Hematopoietic multipotent progenitor cell treated with erythropoietin and hydrocortisone succinate and interleukin-3 and kit ligand, for 8 days (in vitro differentiated cells): Measurements from ENCODE around the gene RALY.
A peak's percentile ranks its signal among the peaks of the same experiment; 100 is the strongest.

Source experiments
- DNase-seq: peaks from one replicate; pipeline ENCODE4 v3.0.0-alpha.2; 2015

The RALY gene

DNA sequence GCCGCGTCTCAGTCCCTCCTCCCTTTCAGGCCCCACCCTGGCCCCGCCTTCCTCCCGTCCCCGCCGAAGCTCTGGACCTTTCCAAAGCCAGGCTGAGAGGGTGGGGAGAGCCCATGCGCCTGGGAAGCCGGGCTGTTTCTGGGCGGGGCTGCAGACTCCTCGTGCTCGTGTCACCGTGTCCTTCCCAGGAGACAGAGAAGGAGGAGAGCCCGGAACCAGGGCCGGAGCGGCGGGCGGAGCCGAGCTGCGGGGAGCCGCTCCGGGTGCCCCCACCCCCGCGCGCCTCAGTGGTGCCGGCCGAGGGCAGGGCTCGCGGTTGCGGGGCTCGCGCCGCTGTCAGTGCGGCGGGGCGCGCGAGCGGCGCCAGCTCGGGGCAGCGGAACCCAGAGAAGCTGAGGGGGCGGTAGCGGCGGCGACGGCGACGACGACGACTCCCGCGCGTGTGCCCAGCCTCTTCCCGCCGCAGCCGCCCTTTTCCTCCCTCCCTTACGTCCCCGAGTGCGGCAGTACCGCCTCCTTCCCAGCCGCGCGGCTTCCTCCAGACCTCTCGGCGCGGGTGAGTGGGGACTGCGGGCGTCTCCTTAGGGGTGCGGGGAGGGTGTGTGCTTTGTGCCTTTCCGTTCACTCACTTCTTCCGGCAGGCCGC, at the start of gene RALY:
Gene RALY (plus strand): TSS at position 336 of the 646 bp plus-strand sequence. CDS start 78,164 bp downstream, outside the sequence.
- peak; percentile 95 for DNase-seq

DNA sequence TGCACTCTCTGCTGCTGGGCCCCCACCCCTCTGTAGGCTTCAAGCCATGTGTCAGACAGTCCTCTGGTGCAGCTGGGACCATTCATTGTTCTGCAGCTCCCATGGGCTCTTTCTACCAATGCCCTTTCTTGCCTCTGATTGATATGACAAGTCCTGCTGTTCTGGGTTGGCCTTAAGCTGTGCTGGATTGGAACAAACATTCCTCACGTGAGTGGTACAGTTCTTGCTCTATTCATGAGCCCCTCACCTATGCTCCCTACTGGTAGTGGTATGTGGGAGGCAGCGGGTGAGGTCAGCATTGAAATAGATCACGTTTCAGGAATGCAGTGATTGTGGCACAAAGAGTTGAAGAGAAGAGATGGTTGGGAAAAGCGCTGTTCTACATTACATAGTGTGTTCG, 48.8 kb upstream of the RALY start:
- DNase-seq: no peak

DNA sequence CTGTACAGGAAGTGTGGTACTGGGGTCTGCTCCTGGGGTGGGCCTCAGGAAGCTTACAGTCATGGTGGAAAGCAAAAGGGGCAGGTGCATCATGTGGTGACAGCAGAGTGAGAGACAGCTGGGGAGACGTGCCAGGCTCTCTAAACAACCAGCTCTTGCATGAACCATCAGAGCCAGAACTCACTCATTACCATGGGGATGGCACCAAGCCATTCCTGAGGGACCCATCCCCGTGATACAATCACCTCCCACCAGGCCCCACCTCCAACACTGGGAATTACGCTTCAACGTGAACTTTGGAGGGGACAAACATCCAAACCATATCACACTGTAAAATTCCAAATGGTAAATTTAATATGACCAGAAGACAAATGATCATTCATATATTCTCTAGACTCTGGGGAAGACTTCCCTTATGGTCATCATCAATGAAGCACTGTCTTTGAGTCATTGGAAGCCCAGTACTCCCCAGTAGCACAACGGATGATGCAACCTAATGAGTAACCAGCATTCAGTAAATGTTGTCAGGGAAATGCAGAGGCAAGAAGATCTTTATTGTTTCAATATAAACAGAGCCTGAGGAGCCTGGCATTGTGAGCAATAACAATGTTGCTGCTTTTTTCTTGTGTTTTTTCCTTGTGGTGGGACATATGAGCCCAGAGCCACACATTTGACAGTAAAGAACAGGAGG, 48.2 kb upstream of the RALY start:
- DNase-seq: no peak

DNA sequence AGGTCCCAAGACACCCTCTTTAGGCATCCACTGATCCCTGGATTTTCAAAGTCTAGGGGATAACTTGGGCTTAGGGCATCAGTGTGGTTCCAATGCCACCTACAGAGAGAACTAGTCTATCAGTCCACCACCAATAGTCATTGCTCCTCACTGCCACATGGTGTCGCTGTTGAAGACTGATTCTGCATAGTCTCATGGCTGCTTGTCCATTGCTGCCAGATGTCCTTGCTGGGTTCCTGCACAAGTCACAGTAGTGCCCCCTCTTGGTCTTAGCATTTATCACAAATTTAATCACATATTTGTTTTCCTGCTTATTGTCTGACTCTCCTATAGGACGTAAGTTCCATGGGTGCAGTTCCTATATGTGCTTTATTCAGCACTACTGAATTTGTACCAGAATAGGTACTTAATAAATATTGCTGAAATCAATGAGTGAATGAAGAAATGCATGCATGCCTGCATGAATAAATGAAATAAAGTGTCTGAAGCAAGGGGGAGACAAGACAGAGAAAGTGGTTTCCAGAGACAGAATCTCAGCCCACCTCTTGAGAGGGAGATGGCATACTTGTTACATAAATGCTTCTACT, 45.9 kb upstream of the RALY start:
- DNase-seq: peak; percentile 81

DNA sequence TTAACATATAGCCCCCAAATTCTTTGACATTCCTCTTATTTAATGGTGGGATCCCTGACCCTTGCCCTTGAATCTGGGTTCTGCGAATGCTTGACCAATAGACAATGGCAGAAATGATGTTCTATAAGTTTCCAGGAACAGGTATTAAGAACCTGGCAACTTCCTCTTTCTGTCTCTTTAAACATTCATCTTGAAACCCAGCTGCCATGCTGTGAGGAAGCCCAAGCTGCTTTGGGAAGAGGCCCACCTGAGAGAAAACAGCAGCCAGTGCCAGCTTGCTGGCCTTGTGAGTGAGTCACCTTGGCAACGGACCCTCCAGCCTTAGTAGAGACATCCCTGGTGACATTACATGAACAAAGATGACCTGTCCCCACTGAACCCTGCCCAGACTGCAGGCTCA, 45.2 kb upstream of the RALY start:
- DNase-seq: no peak

DNA sequence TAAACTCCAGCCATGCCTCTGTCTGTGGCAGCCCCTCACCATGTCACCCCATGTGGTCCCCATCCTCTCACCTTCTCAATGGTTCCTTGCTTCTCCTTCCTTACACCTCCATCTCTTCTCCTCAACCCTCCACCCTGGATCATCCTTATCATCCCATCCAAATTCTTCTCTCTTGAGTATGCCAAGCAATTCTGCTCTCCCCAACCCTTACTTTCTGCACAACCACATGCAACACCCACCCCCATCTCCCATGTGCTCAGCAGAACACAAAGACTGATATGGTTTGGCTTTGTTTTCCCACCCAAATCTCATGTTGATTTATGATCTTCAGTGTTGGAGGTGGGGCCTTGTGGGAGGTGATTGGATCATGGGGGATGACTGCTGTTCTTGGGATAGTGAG, 42.5 kb upstream of the RALY start:
- no peak for DNase-seq

DNA sequence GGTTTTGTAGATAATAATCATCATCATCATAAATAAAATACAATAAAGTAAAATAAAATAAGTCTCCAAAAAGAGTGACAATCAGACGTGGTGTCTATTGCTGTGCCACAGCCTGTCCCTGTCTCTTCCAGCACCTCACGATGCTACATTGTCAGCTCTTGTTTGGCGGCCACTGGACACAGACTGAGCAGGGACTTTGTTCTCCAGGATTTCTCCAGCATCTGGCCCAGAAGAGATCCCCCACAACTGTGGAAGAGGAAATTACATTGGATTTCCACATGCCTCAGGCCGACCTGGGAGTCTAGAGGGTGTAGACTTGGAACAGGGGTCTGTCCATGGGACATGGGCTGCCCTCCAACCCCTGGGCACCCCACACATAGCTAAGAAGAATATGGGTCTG, 39.2 kb upstream of the RALY start:
- no peak for DNase-seq

DNA sequence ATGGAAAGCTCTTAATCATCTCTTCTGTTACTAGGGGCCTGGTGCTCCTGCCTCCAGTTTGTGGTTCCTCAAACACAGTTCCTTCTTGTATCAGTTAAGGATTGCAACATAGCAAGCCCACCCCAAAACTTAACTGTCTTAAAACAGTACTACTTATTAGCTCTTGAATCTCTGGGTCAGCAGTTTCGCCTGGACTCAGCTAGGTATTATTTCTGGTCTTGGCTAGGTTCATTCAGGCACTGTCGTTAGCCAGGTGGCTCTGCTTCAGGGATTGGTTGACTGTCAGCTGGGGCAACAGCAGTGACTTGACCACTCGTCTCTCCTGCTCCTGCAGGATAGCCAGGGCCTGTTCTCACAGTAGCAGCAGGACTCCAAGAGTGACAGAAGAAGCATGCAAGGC, 30.0 kb upstream of the RALY start:
- DNase-seq: no peak

DNA sequence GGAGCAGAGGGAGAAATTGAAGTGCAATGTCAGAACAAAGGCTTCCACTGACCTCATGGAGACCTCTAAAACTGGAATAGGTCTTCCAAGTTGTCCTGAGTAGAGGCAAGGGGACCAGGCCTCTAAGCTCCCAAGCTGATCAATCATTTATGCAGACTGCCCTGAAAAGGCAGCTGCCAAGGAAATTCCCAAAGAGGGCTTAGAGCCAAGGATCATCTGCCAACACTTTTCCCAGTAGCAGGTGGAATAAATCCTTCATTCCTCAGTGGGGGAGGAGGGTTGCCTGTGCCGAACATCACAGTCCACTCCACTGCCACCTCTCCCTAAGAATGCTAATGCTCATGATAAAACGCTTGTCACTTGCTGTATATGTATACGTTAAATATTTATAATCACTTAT, 29.3 kb upstream of the RALY start:
- DNase-seq: no peak

DNA sequence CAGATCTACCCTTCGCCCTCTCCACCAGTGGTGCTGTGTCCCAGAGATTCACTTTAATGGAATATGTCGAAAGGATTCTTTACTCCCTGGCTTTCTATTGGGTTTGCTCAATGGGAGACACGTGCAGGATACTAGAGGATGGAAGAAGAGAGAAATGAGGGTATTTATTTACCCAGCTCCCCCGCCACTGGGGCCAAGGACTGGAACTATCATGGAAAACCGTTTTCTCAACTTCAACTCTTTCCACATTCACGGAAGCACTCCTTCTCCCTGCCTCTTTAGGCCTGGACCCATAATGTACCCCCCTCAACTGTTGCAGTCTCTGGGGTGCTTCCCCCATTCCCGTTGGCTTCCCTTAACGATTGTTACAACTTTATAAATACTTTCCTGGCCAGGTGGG, 26.6 kb upstream of the RALY start:
- DNase-seq: no peak

DNA sequence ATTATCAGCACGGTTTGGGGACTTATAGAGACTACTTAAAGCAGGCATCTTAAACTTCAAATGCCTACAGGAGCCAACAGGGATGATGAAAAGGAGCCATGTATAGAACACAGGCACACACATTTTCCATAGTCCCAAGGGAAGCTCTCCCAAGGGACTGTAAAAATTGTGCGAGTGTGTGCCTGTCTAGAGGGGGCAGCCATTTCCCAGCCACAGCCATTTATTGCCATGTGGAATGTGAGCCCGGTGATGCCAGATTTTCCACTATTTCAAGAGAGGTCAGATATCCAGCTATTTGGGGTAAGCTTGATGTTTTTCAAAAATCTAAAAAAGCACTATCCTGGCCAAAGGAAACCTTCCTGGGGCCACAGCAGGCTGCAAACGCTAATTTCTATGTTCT, 24.1 kb upstream of the RALY start:
- no peak for DNase-seq

DNA sequence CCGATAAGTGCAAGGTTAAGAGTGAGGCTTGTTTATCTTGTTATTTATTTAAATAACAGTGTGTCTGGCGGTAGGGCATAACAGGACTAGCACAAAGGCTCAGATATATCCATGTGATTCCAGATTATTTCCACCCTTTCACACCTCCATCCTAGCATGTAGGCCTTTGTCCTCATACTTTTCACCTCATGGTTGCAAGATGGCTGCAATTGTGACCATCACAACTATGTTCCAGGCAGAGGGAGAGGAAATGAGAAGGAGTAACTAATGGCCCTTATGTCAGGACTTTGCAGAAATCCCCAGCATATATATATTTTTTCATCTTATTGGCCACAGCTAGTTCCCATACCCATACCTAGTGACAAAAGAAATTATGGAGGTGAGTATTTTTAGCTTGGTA, 23.5 kb upstream of the RALY start:
- DNase-seq: no peak

DNA sequence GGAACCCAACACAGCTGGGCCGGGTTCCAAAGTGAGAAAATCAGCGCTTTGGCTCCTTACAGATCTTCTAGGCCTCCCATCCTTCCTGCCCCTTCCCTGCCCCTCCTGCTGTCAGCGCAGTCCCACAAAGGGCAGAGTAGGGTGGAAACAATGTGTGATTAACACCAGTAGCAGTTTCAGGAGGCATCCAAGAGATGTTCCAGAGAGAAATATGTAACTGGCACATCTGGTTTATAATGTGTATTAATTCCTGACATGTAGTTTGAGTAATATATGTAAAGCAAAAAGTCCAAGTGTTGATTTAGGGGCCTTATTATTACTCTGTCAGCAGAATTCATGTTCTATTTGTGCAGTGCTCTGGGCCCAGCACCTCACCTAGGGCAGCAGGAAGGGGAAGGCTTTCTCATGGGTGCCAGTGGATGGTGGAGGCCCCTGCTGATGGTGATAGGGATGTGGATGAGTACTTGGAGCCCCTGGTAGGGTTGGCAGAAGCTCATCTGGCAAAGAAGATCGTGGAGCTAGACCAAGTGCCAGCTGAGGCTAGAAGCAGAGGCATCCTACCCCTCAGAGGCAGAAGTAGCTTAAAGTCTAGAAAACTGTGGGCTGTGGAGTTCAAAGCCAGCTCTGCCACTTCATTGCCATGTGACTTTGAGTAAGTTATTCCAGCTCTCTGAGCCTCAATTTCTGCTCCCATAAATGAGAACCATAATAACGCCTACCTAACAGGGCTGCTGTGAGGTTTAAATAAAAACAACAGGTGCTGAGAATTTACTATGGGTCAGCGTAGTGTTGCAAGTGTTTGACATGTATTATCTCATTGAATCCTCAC, 22.4 kb upstream of the RALY start:
- no peak for DNase-seq

DNA sequence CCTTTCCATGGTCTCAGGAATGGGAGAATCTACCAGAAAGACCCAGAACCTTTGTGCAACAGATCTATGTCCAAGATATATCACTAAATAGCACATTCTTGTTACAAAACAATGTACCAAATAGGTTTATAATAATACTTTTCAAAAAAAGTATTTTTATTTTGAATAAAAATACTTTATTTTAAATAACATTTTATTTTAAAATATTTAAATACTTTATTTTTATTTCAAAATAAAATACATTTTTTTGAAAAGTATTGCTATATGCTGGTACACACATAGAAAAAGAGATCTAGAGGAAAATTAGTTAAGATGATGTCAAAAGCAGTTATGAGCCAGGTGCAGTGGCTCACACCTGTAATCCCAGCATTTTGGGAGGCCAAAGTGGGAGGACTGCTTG, 16.8 kb upstream of the RALY start:
- no peak for DNase-seq

DNA sequence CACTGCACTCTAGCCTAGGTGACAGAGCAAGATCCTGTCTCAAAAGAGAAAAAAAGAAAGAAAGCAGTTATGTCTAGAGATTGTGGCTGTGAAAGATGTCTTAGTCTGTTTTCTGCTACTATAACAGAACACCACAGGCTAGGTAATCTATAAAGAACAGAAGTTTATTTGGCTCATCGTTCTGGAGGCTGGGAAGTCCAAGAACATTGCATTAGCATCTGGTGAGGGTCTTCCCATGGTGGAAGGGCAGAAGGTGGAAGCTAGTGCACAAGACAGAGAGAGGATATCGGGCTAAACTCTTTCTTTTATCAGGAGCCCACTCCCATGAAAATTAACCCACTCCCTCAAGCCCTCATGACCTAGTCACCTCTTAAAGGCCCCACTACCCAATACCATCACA, 16.2 kb upstream of the RALY start:
- DNase-seq: no peak

DNA sequence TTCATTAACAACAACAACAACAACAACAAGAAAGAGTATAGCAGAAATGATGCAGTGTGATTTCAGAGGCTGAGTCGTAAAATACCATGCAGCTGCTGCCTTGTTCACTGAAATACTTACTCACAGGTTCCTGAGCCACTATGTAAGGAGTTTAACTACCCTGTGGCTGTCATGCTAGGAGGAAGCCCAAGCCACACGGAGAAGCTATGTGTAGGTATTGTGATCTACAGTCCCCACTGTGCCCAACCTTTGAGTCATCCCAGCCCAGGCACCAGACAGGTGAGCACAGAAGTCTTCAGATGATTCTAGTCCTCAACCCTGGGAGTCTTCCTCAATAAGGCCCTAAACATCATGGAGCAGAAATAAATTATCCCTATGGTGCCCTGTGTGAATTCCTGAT, 14.6 kb upstream of the RALY start:
- no peak for DNase-seq

DNA sequence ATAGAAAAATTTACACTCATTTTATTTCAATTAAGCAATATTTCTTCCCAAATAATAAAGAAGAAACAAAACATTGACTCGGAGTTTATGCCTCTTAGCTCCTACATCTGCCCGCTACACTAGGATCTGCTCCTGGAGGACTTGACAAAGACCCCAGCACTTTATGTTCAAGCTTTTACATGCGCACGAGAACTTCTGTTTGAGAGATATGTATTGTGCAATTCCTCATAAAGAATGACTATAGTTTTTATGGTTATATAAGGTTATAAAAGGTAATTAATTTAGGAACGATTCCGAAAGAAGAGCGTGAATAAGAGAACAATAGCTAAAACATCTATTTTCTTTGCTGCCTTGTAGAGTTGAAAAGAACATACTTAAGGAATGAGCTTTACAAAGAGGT, 12.4 kb upstream of the RALY start:
- no peak for DNase-seq

DNA sequence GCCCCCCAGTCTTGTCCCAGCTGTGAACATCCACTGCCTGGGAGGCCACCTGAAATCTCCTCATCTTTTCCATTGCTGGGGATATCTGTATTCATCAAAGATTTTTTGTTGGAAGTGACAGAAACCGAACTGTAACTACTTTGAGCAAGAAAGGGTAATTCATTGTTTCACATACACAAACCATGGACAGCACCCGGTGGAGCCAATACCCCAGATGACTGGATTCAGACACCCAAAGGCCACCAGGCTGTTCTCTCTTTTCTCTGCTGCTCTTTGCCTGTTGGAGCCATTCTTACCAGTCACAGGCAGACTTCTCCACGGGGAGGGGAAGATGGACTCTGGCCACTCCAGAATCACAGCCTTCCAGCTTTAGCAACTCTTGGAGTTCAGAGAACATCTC, 11.7 kb upstream of the RALY start:
- no peak for DNase-seq

DNA sequence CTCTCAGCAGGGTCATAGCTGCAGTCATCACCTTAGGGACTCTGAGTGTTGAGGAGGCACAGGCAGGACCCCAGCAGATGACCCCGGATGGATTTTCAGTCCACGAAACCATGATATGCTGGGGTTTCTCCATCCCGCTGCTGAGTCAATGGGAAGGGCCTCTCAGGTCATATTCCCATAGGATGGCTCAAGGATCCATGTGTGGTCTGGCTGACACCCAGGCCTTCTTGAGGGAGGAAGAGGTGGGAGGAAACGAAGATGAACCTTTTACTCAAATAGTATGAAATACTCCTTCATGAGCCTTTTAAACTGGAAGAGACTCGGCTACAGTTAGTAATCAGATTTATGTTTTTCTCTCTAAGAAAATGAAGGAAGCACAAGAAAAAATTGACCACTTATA, 10.3 kb upstream of the RALY start:
- DNase-seq: no peak

DNA sequence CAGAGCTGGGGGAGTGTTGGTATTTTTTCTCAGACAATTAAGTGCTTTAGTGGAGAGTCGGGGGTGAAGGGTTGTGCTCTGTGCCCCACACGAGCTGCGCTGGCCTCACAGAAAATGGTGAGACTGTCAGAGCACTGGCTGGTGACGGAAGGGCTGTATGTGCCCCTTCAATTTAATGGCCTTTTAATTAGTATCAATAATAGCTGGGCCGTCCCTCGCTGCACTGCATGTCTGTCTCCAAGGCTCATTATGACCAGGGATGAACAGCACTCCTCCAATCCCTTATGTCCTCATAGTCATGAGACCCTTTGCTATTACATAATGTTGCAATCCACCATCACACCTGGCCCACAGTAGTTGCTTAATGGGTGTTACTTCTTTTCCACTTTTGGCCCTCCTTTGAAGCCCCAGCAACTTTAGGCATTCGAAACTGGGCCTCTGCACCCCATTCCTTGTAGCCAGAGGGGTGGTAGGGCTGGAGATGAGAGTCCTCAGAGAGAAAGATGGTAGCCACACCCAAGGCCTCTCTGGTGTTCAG, 9.5 kb upstream of the RALY start:
- DNase-seq: no peak

DNA sequence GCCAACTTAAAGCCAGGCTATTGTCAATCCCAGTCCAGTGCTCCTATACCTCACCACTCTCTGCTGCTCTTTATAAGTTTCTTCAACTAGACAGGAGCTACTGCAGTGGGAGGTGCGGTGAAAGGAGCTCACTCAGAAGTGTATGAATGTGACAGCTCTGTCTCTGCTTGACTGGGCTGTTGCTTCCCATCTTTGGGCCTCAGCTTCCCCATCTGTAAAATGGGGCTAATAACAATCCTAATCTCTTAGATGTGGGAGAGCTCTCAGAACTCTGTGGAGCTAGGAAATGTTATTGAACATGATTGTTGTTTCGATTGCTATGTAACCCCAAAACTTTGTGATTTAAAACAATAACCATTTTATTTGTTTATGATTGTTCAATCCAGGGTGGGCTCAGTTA, 8.4 kb upstream of the RALY start:
- no peak for DNase-seq

DNA sequence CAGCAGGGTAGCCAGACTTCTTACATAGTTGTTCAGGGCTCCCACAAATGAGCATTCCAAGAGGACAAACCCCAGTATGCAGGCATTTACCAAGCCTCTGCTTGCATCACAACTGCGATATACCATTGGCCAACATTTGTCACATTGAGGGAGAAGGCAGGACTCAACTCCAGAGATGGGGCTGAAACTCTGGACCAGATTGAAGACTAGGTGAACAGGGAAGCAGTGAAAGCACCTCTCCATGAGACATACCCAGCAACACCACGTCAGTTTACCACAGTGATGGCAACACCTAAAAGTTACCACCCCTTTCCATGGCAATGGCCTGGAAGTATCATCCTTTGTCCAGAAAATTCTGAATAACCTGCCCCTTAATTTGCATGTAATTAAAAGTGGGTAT, 7.9 kb upstream of the RALY start:
- DNase-seq: no peak

DNA sequence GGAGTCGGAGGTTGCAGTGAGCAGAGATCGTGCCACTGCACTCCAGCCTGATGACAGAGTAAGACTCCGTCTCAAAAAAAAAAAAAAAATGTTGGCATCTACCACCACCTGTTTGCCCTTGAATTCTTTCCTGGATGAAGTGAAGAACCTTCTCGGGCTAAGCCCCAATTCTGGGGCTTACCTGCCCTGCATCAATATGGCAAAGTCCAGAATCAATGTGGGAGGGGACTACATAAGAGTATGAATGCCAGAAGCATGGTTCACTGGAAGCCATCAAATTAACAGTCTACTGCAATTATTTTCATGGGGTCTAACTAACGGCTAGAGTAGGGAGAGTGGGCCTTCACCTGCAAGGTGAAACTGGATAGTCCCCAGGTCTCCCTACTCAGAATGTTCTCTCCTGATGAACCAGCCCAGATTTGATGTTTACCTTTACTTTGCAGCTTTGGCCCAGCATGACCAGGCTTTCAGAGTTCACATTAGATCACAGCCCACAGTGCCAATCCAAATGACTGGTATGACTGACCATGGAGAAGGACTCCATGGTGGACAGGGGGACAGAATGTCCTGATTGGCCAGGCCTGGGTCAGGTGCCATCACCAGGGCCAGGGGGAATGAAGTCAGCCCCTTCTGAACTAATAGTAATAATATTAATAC, 7.0 kb upstream of the RALY start:
- no peak for DNase-seq
